GM12892 (cell line): ENCODE data around the gene OXLD1. TPM values are rescaled to one million over a fixed set of nuclear protein-coding genes. Genes with fewer than 3 reads are reported as not detected.

Experiments used
- DNase-seq: peaks from one replicate; pipeline ENCODE4 v3.0.0; 2011; ENCODE audit not compliant: insufficient read length
- FAIRE-seq: peaks from 2 replicates; lab custom pipeline; 2011; peaks lifted over from hg19 to GRCh38; lab: Jason Lieb, UNC
- POLR2A ChIP-seq: IDR thresholded peaks from 2 replicates; pipeline ENCODE4 v1.6.1; 2011; ENCODE audit warnings: low read depth, low read length, control low read depth
- POLR2AphosphoS5 ChIP-seq: IDR thresholded peaks from 2 replicates; pipeline ENCODE4 v1.6.1; 2011; ENCODE audit warnings: low read depth, low read length, control low read depth
- TAF1 ChIP-seq: IDR thresholded peaks from 2 replicates; pipeline ENCODE4 v1.6.1; 2011; ENCODE audit warnings: low read depth, mild to moderate bottlenecking, control low read depth, low read length, borderline replicate concordance
- polyA plus RNA-seq: library from polyadenylated mRNA; unstranded; fragments of >200 nt; gene quantifications from one replicate; pipeline ENCODE4 v1.2.1, GENCODE V29; 2012; ENCODE audit warnings: missing spikeins, inconsistent platforms; ENCODE audit not compliant: missing spikeins

The OXLD1 gene
- polyA plus RNA-seq: 10.8 TPM

DNA sequence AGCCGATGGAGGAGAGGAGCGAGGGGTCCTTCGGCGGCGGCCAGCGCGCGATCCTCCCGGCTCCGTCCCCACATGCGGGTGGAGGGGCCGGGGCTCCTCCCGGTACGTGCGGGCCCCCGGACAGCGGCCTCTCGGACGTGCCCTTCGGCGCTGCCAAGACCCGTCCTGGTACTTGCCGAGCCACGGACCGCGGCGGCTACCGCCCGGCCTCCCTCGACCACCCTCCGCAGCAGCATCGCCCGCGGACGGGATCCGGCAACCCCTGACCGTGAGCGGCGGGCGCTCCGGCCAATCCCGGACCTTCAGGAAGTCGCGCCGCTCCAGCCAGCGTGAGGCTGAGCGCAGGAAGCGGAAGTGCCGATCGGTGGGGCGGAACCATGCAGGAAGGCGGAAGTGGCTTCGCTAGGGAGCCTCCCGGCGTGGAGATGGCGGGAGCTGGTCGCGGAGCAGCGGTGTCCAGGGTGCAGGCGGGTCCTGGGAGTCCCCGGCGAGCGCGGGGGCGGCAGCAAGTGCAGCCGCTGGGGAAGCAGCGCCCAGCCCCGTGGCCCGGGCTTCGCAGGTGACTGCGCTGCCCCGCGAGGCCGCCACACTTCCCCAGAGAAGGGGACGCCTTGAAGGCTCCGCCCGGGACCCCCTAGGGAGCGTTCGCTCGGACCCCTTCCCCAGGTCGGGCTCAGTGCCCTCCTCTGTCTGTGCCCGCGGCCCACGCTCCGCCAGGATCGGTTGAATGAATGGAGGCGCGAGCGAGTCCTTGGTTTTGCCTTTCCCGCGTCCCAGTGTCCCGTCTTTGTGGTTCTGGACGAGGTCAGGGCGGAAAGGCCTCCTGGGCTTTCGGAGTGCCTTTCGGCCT lies at the start of gene OXLD1, which contains the start of gene CCDC137:
Gene OXLD1, minus strand, starts transcription at position 264 of the 850 bp plus-strand sequence. Its CDS starts 28 bp downstream, at position 236.
Gene CCDC137, plus strand, starts transcription at position 396 of the 850 bp plus-strand sequence. Its CDS starts 30 bp downstream, at position 426.
- TF ChIP-seq TAF1 (peak; percentile 94), POLR2AphosphoS5 (peak; percentile 97), POLR2A (peak; percentile 98)
- peak; percentile 99 for DNase-seq
- FAIRE-seq: peak; percentile 94

DNA sequence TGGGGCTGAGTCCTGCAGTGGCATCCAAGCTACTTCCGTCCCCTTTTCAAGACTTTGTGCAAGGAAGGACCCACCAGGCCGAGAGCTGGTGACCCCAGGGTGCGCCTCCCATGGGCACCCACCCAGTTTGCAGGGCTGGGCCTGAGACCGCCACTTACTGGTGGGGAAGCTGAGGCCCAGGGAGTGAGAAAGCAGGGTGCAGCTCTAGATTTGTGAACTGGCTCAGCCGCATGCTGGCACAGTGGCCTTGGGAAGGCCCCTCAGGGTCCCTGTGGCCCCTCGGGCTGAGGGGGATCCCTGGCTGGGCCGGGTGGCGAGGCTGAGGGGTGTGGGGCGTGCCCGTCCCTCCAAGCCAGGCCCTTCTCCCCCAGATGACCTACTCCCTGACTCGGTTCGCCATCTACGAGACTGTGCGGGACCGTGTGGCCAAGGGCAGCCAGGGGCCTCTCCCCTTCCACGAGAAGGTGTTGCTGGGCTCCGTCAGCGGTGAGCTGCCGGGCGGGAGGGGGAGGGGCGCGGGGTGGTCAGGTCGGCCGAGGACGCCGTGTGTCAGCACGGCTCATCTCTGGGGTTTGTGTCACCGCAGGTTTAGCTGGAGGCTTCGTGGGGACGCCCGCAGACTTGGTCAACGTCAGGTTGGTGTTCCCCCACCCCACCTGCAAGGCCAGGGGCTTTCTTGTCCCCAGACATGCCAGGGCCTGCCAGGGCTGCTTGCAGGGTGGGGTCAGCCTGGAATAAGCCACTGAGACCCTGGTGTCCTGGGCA lies 48.9 kb upstream of the OXLD1 start:
- no peak for FAIRE-seq
- no peak for TF ChIP-seq POLR2A
- DNase-seq: no peak

DNA sequence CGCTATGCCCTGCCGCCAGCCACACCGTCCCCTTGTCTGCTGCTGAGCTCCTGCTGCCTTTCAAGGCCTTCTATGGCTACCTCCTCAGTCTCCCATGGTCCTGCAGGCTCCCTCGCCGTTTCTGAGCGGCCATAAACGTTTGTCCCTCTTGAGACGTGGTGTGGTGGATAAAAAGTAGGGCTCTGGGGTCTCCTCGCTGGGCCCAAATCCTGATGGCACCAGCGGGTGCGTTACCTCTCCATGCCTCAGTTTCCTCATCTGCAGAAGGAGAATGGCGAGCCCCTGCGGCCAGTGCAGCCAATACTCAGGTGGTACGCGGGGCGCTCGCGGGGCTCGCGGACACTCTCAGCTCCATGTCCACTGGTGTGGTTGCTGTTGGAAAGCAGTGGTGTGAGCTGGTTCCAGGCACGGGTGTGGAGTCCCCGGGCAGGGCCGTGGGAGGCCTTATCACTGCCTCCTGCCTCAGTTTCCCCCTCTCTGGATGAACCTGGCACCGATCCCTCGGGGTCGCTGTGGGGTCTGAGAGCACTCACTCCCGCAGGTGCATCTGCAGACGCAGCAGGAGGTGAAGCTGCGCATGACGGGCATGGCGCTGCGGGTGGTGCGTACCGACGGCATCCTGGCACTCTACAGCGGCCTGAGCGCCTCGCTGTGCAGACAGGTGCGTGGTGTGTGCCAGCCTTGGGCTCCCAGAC lies 48.2 kb upstream of the OXLD1 start:
- no peak for FAIRE-seq
- TF ChIP-seq POLR2A (no peak), POLR2AphosphoS5 (no peak), TAF1 (no peak)
- no peak for DNase-seq

DNA sequence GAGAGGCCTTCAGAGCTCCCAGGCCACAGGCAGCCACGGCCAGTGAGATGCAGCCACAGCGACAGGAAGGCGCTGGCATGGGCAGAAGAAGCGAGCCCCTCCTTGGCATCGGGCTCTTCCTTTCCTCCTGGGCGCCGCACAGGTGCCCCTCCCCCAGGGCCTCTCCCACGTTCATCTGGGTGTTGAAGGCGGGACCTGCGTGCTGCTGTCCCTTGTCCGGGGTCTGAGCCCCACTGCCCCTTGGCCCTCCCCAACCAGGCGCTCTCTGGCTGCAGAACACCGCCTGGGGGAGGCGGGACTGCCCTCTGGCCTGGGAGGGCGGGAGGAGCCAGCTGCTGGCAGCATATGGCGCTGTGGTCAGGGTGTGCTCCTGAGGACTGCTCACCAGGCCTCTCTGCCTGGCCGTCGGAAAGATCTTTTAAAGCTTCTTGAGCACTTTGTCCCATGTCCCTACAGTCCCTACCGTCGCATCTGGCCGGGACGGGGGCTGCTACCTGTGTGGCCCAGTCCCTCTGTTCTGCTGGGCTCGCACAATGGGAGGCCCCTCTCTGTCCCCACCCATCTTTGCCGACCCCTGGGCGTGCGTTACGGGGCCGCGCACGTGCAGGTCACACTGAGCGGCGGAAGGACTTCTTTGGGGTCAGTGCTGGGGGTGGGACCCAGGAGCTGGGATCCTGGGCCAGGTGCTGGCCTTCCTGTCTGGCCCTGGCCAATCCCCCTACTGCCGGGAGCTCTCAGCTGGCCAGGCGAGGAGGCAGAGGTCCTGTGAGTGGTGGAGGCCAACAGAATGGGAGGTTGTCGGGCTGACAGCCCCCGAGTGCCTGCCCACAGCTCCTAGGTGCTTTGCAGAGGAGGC lies 47.4 kb upstream of the OXLD1 start:
- TF ChIP-seq TAF1 (no peak), POLR2AphosphoS5 (no peak), POLR2A (no peak)
- DNase-seq (no peak), FAIRE-seq (no peak)

DNA sequence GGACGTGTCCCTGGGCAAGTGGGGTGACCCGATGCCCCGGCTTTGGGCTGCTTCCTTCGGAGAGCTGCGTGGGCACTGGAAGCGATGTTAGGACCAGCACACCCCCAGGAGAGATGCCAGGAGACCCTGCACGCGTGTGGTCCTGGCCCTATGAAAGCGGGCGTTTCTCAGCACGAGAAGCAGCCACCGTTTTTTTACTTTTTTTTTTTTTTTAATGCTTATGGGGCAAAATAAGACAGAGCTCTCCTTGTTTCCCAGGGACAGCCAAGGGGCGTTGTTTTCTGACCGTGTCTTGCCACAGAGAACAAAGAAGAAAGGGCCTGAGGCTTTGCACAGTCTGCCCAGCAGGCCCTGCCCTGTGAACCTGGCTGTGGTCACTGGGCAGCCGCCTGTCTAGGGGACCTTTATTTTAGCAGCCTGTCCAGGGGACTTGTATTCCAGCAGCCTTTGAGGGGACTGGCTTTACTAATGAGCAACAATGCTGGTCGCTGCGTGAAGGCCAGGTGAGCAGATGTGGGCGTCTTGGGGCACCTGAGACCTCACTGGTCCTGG lies 46.7 kb upstream of the OXLD1 start:
- no peak for TF ChIP-seq POLR2A
- DNase-seq (no peak), FAIRE-seq (no peak)

DNA sequence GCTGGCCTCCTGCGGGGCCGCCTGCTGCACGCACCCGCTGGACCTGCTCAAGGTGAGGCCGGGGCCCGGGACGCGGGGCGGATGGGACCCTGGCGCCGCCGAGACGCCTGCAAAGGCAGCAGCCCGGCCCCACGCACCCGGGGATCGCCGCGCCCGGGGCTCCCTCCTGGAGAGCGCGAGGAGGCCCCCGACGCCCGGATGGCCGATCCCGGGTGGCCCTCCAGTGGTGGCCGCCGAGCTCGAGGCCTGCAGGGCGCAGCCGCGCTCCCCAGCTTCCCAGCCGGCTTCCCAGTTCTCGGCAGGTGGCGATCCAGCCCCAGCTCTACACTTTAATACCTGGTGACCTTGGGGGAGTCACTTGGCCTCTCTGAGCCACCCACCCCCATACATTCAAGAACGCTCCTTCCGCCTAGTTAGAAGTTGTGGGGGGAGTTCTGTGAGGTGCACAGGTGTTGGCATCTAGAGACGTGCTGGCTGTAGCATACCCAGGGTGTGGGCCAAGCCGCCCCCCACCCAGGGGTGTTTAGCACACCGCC lies 46.1 kb upstream of the OXLD1 start:
- FAIRE-seq (no peak), DNase-seq (peak; percentile 62)
- TF ChIP-seq POLR2AphosphoS5 (no peak; the same call in 1 of the 2 replicates), TAF1 (no peak), POLR2A (no peak)

DNA sequence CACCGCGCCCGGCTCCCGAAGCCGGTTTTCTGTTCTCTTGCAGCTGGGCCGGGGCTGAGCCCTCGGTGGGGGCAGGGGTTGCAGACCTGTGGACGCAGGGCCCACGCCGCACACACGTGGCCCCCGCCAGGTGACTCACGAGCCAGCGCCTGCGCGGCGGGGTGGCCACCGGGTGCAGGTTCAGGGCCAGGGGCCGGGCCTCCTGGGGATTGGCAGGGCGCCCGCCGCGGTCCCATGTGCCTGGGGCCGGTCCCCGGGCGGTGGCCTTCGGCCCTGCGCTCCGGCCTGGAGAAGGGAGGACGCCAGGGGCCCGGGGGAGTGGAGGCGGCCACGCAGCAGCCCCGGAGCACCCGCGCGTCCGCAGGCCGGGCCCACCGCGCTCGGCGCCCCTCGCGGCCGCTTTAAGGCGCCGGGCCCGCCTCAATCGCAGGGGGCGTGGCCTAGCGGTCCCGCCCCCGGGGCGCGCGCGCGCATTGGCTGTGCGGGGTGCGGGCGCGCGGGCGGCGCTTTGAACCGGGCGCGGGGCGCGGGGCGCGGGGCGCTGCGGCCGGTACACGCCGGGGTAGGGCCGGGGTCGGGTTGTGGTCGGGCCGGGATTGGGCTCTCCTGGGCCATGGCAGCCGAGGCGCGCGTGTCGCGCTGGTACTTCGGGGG lies 45.5 kb upstream of the OXLD1 start, which contains the start of gene SLC25A10:
Gene SLC25A10, plus strand, starts transcription at position 471 of the 654 bp plus-strand sequence. Its CDS starts 143 bp downstream, at position 614.
- peak; percentile 83 for FAIRE-seq
- no peak; the same call in 1 of the 2 replicates for TF ChIP-seq POLR2AphosphoS5
- TF ChIP-seq TAF1: no peak
- no peak; the same call in 1 of the 2 replicates for TF ChIP-seq POLR2A
- DNase-seq: peak; percentile 92

DNA sequence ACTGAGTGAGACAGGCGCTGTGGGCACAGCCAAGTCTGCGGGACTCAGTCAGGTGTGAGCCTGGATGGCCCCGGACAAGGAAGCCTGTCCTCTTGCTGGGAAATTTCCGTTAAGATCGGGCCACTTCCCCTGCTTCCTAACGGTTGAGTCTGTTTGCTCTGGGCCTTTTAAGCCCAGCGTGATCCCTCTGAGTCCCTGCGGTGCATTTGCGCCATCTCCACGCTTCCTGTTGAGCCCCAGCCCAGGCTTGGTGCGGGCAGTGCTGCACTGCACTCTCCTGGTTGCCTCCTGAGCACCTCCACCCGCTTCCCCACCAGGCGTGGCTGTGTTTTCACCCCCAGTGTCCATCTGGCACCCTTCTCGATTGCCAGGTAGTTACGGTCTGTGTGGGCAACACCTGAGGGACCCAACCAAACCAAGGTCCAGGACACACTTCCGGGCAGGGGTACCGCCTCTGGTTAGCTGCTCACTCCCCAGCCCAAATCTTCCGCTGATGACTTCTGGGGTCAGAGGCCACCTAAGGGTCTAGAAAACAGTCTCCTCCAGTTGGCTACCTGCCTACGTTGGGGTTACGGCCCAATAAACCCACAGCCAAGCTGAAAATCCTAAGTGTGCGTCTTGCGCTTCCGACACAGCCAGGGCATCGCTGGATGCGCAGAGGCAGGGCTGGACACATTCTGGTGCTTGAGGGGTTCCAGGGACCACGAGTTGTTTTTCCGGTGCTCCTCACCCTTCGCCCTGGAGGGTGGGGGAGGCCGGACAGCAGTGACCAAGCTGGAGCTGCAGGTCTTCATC lies 44.3 kb upstream of the OXLD1 start:
- peak; percentile 70 for FAIRE-seq
- DNase-seq: no peak
- no peak for TF ChIP-seq TAF1
- TF ChIP-seq POLR2AphosphoS5: peak; percentile 33; the same call in 1 of the 2 replicates

DNA sequence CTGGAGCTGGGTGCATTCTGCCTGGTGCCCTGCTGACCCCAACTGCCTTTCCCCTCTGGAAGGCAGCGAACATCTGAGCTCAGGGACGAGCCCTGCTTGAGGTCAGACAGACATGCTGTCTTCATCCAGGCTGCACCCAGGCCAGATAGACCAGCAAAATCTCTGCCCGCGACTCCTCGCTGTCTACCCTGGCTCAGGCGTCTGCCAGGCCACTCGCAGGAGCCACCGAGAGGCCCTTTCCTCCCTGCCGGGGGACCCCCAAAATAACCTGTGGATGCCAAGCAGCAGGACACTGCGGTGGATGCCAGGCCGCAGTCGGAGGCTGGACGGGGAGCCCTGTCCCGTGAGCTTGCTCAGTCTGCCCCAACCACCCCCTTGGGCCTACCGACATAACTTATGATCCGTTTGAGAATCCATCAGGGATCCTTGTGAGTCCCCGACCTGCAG lies 42.4 kb upstream of the OXLD1 start:
- FAIRE-seq (no peak), DNase-seq (no peak)
- peak; percentile 49; the same call in 1 of the 2 replicates for TF ChIP-seq POLR2AphosphoS5
- no peak for TF ChIP-seq TAF1
